Ovary (tissue), 9 donors: ENCODE results near the gene PTPRJ. TPM values are rescaled to one million over a fixed set of nuclear protein-coding genes. Genes with fewer than 3 reads are reported as not detected.

ENCODE experiments used
- DNase-seq, 5 donors: peaks; one replicate each; pipeline ENCODE4 v3.0.0-alpha.2; 2019 to 2020
- H3K27ac ChIP-seq, 2 donors: fragments of 200-600 bp; one replicate each; pipeline versions ENCODE4 v1.5.1 to v1.8.0; 2019 to 2022
- H3K27me3 ChIP-seq: fragments of 200-600 bp; one replicate; pipeline ENCODE4 v1.8.0; 2022
- H3K36me3 ChIP-seq: fragments of 200-600 bp; sonication (generic); one replicate; pipeline ENCODE4 v1.5.1; 2019
- H3K4me1 ChIP-seq: one replicate; pipeline ENCODE4 v1.8.1; 2013; ENCODE audit warnings: mild to moderate bottlenecking, moderate library complexity; ENCODE audit not compliant: insufficient read depth
- H3K4me3 ChIP-seq: fragments of 200-600 bp; sonication (generic); one replicate; pipeline ENCODE4 v1.5.1; 2017
- H3K9me3 ChIP-seq, 2 donors: fragments of 200-600 bp in 1 of 2; sonication (generic) in 1 of 2; one replicate each; pipeline versions ENCODE4 v1.5.1 to v1.8.1; 2013 to 2019; ENCODE audit warnings: mild to moderate bottlenecking in 1 of 2, moderate library complexity in 1 of 2
- CTCF ChIP-seq, 3 donors: fragments of 450-650 bp in 2 of 3; fragments of 200-600 bp in 1 of 3; IDR thresholded peaks; one replicate each; pipeline versions ENCODE4 v1.5.1 to v1.8.0; 2016 to 2022; ENCODE audit warnings: antibody characterized with exemption in 3 of 3, mild to moderate bottlenecking in 1 of 3
- EP300 ChIP-seq: sonication (generic); formaldehyde crosslinking; IDR thresholded peaks from one replicate; pipeline ENCODE4 v1.6.1; 2017; ENCODE audit warnings: antibody characterized with exemption
- POLR2A ChIP-seq: fragments of 450-650 bp; IDR thresholded peaks from one replicate; pipeline ENCODE4 v1.6.1; 2017; ENCODE audit warnings: antibody characterized with exemption, mild to moderate bottlenecking, moderate library complexity
- WGBS, 3 donors: extraction: QIAGEN DNeasy Blood & Tissue Kit in 1 of 3; methylation state at CpG; one replicate each; pipeline versions ENCODE4 v1.1.5 to v1.1.7; 2013 to 2017; 5-methylcytosine and 5-hydroxymethylcytosine counted together
- intact Hi-C, 4 donors: fragments of 100-400 bp; cut with DNase I; formaldehyde crosslinking; loops; one replicate each; pipeline versions ENCODE4 v1.11.0 to v1.15.1; 2022 to 2023
- polyA plus RNA-seq, 2 donors: library from polyadenylated mRNA; stranded (reverse); fragments of 200-250 nt in 1 of 2; fragments of 350-450 nt in 1 of 2; fragmentation: Illumina TruSeq in 1 of 2; extraction: RNeasy Lipid Tissue Mini Kit (QIAGEN cat#74804) in 1 of 2; gene quantifications; one replicate each; pipeline ENCODE4 v1.2.3, GENCODE V29; 2013 to 2014
- total RNA-seq, 7 donors: library from RNA; depleted of rRNA in 2 of 7; stranded (reverse); fragments of >200 nt in 2 of 7; fragmentation: NEBNext Ultra II Directional in 3 of 7; extraction: Animal tissue kit (Norgen Biotek cat#: 25700) in 3 of 7; gene quantifications; one replicate each; pipeline versions ENCODE4 v1.1.0 to v1.2.4, GENCODE V29; 2016 to 2023
- donor health status: DM: no; HTN: no; CAD: no; lungs with moderate emphysema.
- donor health status: DM: no; HTN: no; CAD: no.
- donor health status: Bipolar disorder and iron deficiency.
- donor health status: DM: yes; HTN: yes; CAD: no.
- donor health status: DM: no; HTN: no; CAD: no.
- donor health status: DM: yes; HTN: yes; CAD: no.

Gene PTPRJ
- total and polyA plus RNA-seq, 9 donors, result 1.6 to 16.1 (median 5.5) TPM

GRCh38 chr11:48043991-48044512 lies 63.7 kb downstream of the PTPRJ start:
- WGBS, 3 donors, result 88 to 99% (median 93%) methylated on average over 9 of the region's 9 CpGs
- no peak overlapping the region for H3K27ac ChIP-seq
- no peak for DNase-seq

GRCh38 chr11:48044577-48044976 lies 64.2 kb downstream of the PTPRJ start:
- no peak for TF ChIP-seq EP300
- no peak for TF ChIP-seq CTCF (IDR thresholded peaks at IDR 0.05)
- no peak for TF ChIP-seq POLR2A
- no peak for DNase-seq
- 88 to 97% (median 97%) methylated on average over 7 of the region's 7 CpGs for WGBS, 3 donors
- Histone ChIP-seq H3K27me3 (no peaks in the 10 kb centered on the region), H3K4me3 (no peak overlapping the region), H3K4me1 (no peaks in the 10 kb centered on the region), H3K9me3 (no peaks in the 10 kb centered on the region), H3K27ac (no peak overlapping the region), H3K36me3 (no peaks in the 10 kb centered on the region)
- intact Hi-C loops, result no loop called here

More at GRCh38 chr11:48043991-48044512, 63.7 kb downstream of the PTPRJ start:
- TF ChIP-seq EP300 (no peak), CTCF (IDR thresholded peaks at IDR 0.05) (no peak)
- H3K36me3 ChIP-seq, result no peaks in the 10 kb centered on the region
- intact Hi-C loops, result no loop called here
- no peaks in the 10 kb centered on the region for H3K27me3 ChIP-seq
- H3K4me1 ChIP-seq, result no peaks in the 10 kb centered on the region
- no peak overlapping the region for H3K4me3 ChIP-seq
- no peaks in the 10 kb centered on the region for H3K9me3 ChIP-seq

DNA sequence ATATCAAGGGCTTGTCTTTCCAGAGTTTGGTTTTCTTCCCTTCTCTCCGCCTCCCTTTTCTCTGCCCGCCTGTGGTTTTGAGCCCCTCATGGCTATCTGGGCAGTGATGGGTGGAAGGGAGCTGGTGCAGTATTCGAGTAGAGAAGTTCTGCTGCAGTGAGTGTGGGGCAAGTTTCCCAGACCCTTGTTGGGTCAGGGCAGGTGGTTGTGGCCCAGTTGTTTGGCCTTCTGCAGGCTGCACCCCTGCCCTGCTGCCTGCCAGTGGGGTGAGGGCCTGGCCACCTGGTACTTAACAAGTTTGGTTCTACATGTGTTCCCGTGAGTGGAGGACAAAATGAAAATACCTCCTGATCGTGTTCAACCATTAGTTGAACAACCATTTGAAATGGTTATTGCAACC lies 65.2 kb downstream of the PTPRJ start:
- Histone ChIP-seq H3K4me3 (no peak overlapping the region), H3K36me3 (no peaks in the 10 kb centered on the region), H3K9me3 (no peaks in the 10 kb centered on the region), H3K27ac (no peak overlapping the region), H3K4me1 (no peaks in the 10 kb centered on the region), H3K27me3 (no peaks in the 10 kb centered on the region)
- DNase-seq, result no peak
- TF ChIP-seq EP300, result no peak
- intact Hi-C loops, result no loop called here
- 93 to 96% (median 95%) methylated on average over 5 of the region's 5 CpGs for WGBS, 3 donors

GRCh38 chr11:48047616-48048015 lies 67.3 kb downstream of the PTPRJ start:
- TF ChIP-seq EP300 (no peak), CTCF (IDR thresholded peaks at IDR 0.05) (no peak), POLR2A (no peak)
- H3K27me3 ChIP-seq, result no peaks in the 10 kb centered on the region
- 78 to 90% (median 80%) methylated on average over 8 of the region's 8 CpGs for WGBS, 3 donors
- H3K36me3 ChIP-seq, result no peaks in the 10 kb centered on the region
- H3K27ac ChIP-seq, result no peak overlapping the region
- intact Hi-C loops, result no loop called here
- DNase-seq, result no peak
- H3K4me1 ChIP-seq, result no peaks in the 10 kb centered on the region
- H3K9me3 ChIP-seq, result no peaks in the 10 kb centered on the region
- H3K4me3 ChIP-seq, result no peak overlapping the region

DNA sequence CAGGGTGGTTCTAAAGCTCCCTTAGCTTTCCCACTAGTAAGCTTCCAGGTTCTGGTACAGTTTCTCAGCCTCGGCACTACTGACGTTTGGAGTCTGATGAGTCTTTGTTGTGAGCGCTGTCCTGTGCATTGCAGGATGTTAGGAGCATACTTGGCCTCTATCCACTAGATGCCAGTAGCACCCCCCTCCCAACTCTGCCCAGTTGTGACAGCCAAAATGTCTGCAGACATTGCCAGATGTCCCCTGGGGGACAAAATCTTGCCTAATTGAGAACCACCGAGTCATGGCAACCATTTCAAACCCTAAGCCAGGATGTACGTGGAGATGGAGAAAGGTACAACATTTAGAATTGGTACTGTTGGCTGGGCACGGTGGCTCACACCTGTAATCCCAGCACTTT lies 68.7 kb downstream of the PTPRJ start:
- no peak for DNase-seq
- intact Hi-C loops, result no loop called here
- H3K27ac ChIP-seq, result no peak overlapping the region

More for the DNA sequence above, 68.7 kb downstream of the PTPRJ start:
- Histone ChIP-seq H3K36me3 (no peaks in the 10 kb centered on the region), H3K27me3 (no peaks in the 10 kb centered on the region), H3K9me3 (no peaks in the 10 kb centered on the region), H3K4me3 (no peak overlapping the region), H3K4me1 (no peaks in the 10 kb centered on the region)
- 91 to 97% (median 93%) methylated on average over 6 of the region's 6 CpGs for WGBS, 3 donors
- TF ChIP-seq POLR2A, result no peak
- no peak for TF ChIP-seq EP300
- no peak for TF ChIP-seq CTCF (IDR thresholded peaks at IDR 0.05)
